A549 (cell line): ENCODE results near the gene HCN2.

Experiments used
- CBX2 ChIP-seq: fragments of 200-600 bp; sonication (generic); IDR thresholded peaks from 2 replicates; pipeline ENCODE4 v1.6.1; 2016; ENCODE audit warnings: low read depth, mild to moderate bottlenecking, borderline replicate concordance
- EP300 ChIP-seq, 2 experiments: fragments of >200 bp; sonication (Bioruptor Twin); formaldehyde crosslinking; IDR thresholded peaks; 2 replicates in 1 of 2; 3 replicates in 1 of 2; pipeline ENCODE4 v1.6.1; 2016 to 2017
- KDM1A ChIP-seq: fragments of 200-600 bp; sonication (generic); IDR thresholded peaks from 2 replicates; pipeline ENCODE4 v1.6.1; 2016; ENCODE audit warnings: low read depth, mild to moderate bottlenecking
- MAFK ChIP-seq: fragments of 450-650 bp; IDR thresholded peaks from 2 replicates; pipeline ENCODE4 v1.6.1; 2014; ENCODE audit not compliant: partially characterized antibody
- MAZ ChIP-seq: fragments of 150-350 bp; IDR thresholded peaks from 2 replicates; pipeline ENCODE4 v1.6.1; 2014; ENCODE audit warnings: antibody characterized with exemption, low read depth, low read length, borderline replicate concordance
- NFE2L2 ChIP-seq: fragments of 150-350 bp; conservative IDR thresholded peaks from 2 replicates; pipeline ENCODE4 v1.6.1; 2014; ENCODE audit warnings: low read length
- POLR2A ChIP-seq: IDR thresholded peaks from 2 replicates; pipeline ENCODE4 v1.6.1; 2012; ENCODE audit warnings: mild to moderate bottlenecking, low read length
- RAD21 ChIP-seq, 2 experiments: fragments of >200 bp in 1 of 2; sonication (Bioruptor Twin) in 1 of 2; formaldehyde crosslinking in 1 of 2; IDR thresholded peaks in 1 of 2; conservative IDR thresholded peaks in 1 of 2; 2 replicates in 1 of 2; 3 replicates in 1 of 2; pipeline ENCODE4 v1.6.1; 2012 to 2018; ENCODE audit warnings: inconsistent platforms in 1 of 2
- SMC3 ChIP-seq: fragments of >200 bp; sonication (Bioruptor Twin); formaldehyde crosslinking; IDR thresholded peaks from 3 replicates; pipeline ENCODE4 v1.6.1; 2018; ENCODE audit warnings: inconsistent platforms
- ZNF302 ChIP-seq: fragments of 250-450 bp; sonication (Bioruptor Pico); IDR thresholded peaks from 2 replicates; pipeline ENCODE4 v1.9.0; 2021; ENCODE audit warnings: inconsistent platforms, mild to moderate bottlenecking, moderate library complexity
- TF ChIP-seq, protein P1 (sequence below): fragments of >200 bp; sonication (Bioruptor Twin); formaldehyde crosslinking; IDR thresholded peaks from 3 replicates; pipeline ENCODE4 v1.5.1; 2016
- TF ChIP-seq, protein P2 (sequence below): fragments of 200-600 bp; sonication (generic); IDR thresholded peaks from 2 replicates; pipeline ENCODE4 v1.6.1; 2016; ENCODE audit warnings: antibody characterized with exemption, mild to moderate bottlenecking, moderate library complexity
- TF ChIP-seq, protein P3 (sequence below): IDR thresholded peaks from 2 replicates; pipeline ENCODE4 v1.6.1; 2012

DNA sequence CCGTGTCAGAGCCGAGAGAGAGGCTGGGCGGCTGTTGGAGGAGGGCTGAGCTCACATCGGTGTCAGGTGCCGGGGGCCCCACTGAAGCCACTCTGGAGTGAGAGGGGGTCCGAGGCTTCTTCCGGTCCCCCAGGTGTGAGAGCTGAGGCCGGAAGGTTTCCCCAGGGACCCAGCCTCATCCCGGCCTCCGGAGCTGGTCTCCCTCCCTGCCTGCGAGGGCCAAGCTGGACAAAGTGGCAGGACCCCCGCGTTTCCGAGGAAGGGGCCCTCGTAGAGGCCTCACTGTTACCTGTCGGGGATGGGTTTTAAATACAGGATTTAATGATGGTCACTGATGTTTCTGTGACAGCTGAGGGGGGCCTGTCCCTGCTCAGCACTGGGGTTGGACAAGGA is 6.6 kb downstream of the HCN2 start:
- TF ChIP-seq, protein P1, sequence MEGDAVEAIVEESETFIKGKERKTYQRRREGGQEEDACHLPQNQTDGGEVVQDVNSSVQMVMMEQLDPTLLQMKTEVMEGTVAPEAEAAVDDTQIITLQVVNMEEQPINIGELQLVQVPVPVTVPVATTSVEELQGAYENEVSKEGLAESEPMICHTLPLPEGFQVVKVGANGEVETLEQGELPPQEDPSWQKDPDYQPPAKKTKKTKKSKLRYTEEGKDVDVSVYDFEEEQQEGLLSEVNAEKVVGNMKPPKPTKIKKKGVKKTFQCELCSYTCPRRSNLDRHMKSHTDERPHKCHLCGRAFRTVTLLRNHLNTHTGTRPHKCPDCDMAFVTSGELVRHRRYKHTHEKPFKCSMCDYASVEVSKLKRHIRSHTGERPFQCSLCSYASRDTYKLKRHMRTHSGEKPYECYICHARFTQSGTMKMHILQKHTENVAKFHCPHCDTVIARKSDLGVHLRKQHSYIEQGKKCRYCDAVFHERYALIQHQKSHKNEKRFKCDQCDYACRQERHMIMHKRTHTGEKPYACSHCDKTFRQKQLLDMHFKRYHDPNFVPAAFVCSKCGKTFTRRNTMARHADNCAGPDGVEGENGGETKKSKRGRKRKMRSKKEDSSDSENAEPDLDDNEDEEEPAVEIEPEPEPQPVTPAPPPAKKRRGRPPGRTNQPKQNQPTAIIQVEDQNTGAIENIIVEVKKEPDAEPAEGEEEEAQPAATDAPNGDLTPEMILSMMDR = no peak
- TF ChIP-seq MAFK (no peak), MAZ (no peak), RAD21 (conservative IDR thresholded peaks at IDR 0.05 in 1 of 2, IDR thresholded peaks at IDR 0.05 in 1 of 2) (no peak), CBX2 (no peak), ZNF302 (CRISPR knock-in tag) (no peak), SMC3 (no peak), EP300 (IDR thresholded peaks at IDR 0.05) (no peak), NFE2L2 (no peak), POLR2A (no peak), KDM1A (no peak)
- TF ChIP-seq, protein P2, sequence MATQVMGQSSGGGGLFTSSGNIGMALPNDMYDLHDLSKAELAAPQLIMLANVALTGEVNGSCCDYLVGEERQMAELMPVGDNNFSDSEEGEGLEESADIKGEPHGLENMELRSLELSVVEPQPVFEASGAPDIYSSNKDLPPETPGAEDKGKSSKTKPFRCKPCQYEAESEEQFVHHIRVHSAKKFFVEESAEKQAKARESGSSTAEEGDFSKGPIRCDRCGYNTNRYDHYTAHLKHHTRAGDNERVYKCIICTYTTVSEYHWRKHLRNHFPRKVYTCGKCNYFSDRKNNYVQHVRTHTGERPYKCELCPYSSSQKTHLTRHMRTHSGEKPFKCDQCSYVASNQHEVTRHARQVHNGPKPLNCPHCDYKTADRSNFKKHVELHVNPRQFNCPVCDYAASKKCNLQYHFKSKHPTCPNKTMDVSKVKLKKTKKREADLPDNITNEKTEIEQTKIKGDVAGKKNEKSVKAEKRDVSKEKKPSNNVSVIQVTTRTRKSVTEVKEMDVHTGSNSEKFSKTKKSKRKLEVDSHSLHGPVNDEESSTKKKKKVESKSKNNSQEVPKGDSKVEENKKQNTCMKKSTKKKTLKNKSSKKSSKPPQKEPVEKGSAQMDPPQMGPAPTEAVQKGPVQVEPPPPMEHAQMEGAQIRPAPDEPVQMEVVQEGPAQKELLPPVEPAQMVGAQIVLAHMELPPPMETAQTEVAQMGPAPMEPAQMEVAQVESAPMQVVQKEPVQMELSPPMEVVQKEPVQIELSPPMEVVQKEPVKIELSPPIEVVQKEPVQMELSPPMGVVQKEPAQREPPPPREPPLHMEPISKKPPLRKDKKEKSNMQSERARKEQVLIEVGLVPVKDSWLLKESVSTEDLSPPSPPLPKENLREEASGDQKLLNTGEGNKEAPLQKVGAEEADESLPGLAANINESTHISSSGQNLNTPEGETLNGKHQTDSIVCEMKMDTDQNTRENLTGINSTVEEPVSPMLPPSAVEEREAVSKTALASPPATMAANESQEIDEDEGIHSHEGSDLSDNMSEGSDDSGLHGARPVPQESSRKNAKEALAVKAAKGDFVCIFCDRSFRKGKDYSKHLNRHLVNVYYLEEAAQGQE = no peak
- TF ChIP-seq, protein P3, sequence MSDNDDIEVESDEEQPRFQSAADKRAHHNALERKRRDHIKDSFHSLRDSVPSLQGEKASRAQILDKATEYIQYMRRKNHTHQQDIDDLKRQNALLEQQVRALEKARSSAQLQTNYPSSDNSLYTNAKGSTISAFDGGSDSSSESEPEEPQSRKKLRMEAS = no peak
